Measurements from ENCODE around the gene NXNL2. TPM values are rescaled to one million over a fixed set of nuclear protein-coding genes. Genes with fewer than 3 reads are reported as not detected.

Gene NXNL2
- polyA plus RNA-seq, 1 donor = 0.57 TPM

DNA sequence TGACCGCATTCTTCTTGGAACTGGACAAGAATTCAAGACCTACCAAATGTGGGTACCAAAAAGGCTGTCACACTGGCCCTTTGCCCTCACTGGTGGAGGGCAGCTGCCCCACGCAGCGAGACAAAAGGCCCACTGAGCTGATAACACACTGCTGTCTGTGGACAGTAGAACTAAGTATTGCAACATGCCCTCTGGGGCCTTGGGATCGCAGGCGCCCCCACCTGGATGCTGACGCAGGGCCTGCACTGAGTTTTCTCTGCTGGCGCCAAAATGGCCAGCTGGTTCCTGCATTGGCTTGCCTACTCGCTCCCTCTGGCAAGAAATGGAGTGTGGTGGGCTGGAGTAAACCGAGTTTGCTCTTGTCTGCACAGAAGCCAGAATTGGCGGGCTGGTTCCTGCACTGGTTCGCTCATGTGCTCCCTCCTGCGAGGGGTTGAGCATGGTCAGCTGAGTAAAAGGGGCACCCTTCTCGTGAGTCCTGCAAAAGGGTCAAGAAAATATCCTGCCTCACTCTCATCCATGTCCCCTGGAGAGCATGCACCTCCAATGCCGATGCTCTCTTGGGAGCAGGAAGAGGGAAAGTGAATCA is 55.7 kb downstream of the NXNL2 start:
- no CpG with 5 or more reads among the region's 14 CpGs for WGBS (ENCODE audit: insufficient coverage, low lambda C conversion rate)
- no peak overlapping the region for H3K27ac ChIP-seq (ENCODE audit: low read length)
- H3K4me3 ChIP-seq (ENCODE audit: low read length) = no peak overlapping the region
- H3K36me3 ChIP-seq (ENCODE audit: control insufficient read depth, insufficient read depth, low read length) = no peaks in the 10 kb centered on the region
- H3K27me3 ChIP-seq (ENCODE audit: control insufficient read depth, insufficient read depth, low read length) = no peaks in the 10 kb centered on the region
- no peaks in the 10 kb centered on the region for H3K4me1 ChIP-seq (ENCODE audit: control insufficient read depth, insufficient read depth, low read length)
- no peaks in the 10 kb centered on the region for H3K9me3 ChIP-seq (ENCODE audit: control insufficient read depth, low read depth, low read length)
- DNase-seq = no peak

GRCh38 chr9:88593537-88594185 is 58.7 kb downstream of the NXNL2 start:
- peak; percentile 22 to 26 for DNase-seq
- H3K4me1 ChIP-seq (ENCODE audit: control insufficient read depth, insufficient read depth, low read length) = no peaks in the 10 kb centered on the region
- 0% methylated on average over 1 of the region's 4 CpGs for WGBS (ENCODE audit: insufficient coverage, low lambda C conversion rate)

More at GRCh38 chr9:88593537-88594185, 58.7 kb downstream of the NXNL2 start:
- Histone ChIP-seq H3K9me3 (ENCODE audit: control insufficient read depth, low read depth, low read length) (no peaks in the 10 kb centered on the region), H3K36me3 (ENCODE audit: control insufficient read depth, insufficient read depth, low read length) (no peaks in the 10 kb centered on the region), H3K4me3 (ENCODE audit: low read length) (no peak overlapping the region), H3K27me3 (ENCODE audit: control insufficient read depth, insufficient read depth, low read length) (no peaks in the 10 kb centered on the region), H3K27ac (ENCODE audit: low read length) (no peak overlapping the region)

Other genes starting within 250 kb of the NXNL2 start
- gene SPIN1, start 146.7 kb upstream of the NXNL2 start, polyA plus RNA-seq = 83.0 TPM